SK-N-MC (cell line): ENCODE results near the gene VWA5B2.

Experiments used
- EZH2 ChIP-seq: fragments of 200-600 bp; sonication (generic); IDR thresholded peaks from one replicate; pipeline ENCODE4 v1.6.1; 2017; ENCODE audit warnings: antibody characterized with exemption
- FOXP2 ChIP-seq: optimal IDR thresholded peaks from 2 replicates; pipeline ENCODE3; 2011; ENCODE audit warnings: mild to moderate bottlenecking, moderate library complexity; ENCODE audit not compliant: insufficient read depth; ENCODE audit errors: extremely low read length, control extremely low read depth
- POLR2AphosphoS5 ChIP-seq: IDR thresholded peaks from 2 replicates; pipeline ENCODE4 v1.6.1; 2012; ENCODE audit warnings: mild to moderate bottlenecking, low read depth, low read length, borderline replicate concordance

- TF ChIP-seq EZH2 (no peak), POLR2AphosphoS5 (no peak), FOXP2 (no peak)
Observed at GRCh38 chr3:184237211-184237610, 7.8 kb downstream of the VWA5B2 start.
